ENCODE data around the gene PGLYRP1. TPM values are rescaled to one million over a fixed set of nuclear protein-coding genes. Genes with fewer than 3 reads are reported as not detected.
A peak's percentile ranks its signal among the peaks of the same experiment; 100 is the strongest.

The PGLYRP1 gene, protein sequence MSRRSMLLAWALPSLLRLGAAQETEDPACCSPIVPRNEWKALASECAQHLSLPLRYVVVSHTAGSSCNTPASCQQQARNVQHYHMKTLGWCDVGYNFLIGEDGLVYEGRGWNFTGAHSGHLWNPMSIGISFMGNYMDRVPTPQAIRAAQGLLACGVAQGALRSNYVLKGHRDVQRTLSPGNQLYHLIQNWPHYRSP
- polyA plus RNA-seq (2011; rRNA removed) (not detected in 2 replicates), polyA minus RNA-seq (2011; rRNA and poly(A)+ RNA removed) (not detected in 2 replicates)

DNA sequence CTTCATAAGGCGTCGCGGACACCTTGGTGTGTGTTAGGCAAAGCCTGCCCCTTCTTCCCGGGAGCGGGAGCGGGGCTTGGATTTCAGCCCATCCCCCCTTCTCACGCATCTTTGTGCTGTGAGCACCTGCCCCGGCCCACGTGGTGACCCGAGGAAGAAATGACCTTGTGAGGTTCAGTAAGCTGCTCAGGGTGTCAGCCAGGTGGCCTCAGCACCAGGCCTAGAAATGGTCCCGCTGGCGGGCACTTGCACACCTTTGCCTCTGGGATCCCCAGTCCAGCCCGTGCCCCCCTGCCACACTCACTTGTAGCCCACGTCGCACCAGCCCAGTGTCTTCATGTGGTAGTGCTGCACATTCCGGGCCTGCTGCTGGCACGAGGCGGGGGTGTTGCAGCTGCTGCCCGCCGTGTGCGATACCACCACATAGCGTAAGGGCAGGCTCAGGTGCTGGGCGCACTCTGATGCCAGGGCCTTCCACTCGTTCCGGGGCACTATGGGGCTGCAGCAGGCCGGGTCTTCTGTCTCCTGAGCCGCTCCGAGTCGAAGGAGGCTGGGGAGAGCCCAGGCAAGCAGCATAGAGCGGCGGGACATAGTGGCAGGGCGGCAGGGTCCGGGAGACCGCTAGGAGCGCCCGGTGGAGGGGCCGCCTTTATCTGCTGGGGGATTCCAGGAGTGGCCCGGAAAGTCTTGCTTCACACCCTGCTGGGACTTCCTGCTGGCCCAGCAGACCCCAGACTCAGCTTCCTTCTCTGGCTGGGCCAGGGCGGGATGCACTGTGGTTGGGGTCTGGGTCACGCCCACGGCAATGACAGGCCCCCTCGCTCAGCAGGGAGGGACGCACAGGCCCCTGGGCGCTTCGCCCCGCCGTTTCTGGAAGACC lies at the start of gene PGLYRP1:
Gene PGLYRP1 (minus strand): TSS at position 623 of the 880 bp plus-strand sequence. CDS start 32 bp downstream, at position 591.
- DNase-seq (ENCODE audit: low read depth), result no peak

DNA sequence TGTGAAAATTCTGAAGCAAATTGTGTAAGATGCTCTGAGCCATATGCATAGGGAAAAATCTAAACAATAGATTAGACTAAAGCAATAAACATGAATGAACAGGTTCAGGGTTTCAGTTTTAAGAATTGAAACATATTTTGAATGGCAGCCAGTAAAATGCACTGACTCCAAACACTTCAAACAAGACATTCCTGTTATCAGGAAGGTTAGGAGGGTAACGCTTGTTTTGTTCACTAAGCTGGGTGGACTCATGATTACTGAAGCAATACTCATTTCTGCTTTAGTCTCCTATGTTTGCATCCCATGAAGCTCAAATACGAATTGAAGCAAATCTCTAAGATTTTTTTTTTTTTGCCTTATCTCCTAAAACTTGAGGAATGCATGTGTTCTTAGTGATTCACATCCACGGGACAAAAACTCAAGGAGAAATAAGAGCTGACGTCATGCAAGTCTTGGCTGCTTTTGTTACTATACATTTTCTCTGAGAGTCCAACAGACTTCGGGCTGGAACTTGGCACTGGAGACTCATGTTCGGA lies 47.0 kb upstream of the PGLYRP1 start:
- DNase-seq (ENCODE audit: low read depth), result peak; percentile 32
- Histone ChIP-seq H3K36me3 (ENCODE audit: control insufficient read depth, insufficient read depth, low read length) (no peaks in the 10 kb centered on the region), H3K4me3 (ENCODE audit: low read depth, low read length) (no peak overlapping the region), H3K27me3 (ENCODE audit: control insufficient read depth, insufficient read depth, low read length) (peaks cover 10% of the 10 kb centered on the region)
- TF ChIP-seq, protein P1, sequence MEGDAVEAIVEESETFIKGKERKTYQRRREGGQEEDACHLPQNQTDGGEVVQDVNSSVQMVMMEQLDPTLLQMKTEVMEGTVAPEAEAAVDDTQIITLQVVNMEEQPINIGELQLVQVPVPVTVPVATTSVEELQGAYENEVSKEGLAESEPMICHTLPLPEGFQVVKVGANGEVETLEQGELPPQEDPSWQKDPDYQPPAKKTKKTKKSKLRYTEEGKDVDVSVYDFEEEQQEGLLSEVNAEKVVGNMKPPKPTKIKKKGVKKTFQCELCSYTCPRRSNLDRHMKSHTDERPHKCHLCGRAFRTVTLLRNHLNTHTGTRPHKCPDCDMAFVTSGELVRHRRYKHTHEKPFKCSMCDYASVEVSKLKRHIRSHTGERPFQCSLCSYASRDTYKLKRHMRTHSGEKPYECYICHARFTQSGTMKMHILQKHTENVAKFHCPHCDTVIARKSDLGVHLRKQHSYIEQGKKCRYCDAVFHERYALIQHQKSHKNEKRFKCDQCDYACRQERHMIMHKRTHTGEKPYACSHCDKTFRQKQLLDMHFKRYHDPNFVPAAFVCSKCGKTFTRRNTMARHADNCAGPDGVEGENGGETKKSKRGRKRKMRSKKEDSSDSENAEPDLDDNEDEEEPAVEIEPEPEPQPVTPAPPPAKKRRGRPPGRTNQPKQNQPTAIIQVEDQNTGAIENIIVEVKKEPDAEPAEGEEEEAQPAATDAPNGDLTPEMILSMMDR (IDR thresholded peaks at IDR 0.05; ENCODE audit: insufficient read depth, low read depth, low read length), result no peak
- CTCF ChIA-PET, result interaction anchor here (0.6 to 4.3 kb wide), 5 partner anchors 13 to 195 kb away, joined by 3 to 23 read pairs (median 3); no protein-coding TSS in a partner anchor
- POLR2A ChIA-PET, result interaction anchor here (0.5 kb wide), 1 partner anchor 1030 kb away, joined by 4 read pairs; no protein-coding TSS in a partner anchor

More for the DNA sequence above, at the start of gene PGLYRP1:
- TF ChIP-seq, protein P1 (IDR thresholded peaks at IDR 0.05; ENCODE audit: insufficient read depth, low read depth, low read length), result no peak
- peaks cover 4% of the 10 kb centered on the region for H3K27me3 ChIP-seq (ENCODE audit: control insufficient read depth, insufficient read depth, low read length)
- ChIA-PET POLR2A (no interaction called here), CTCF (interaction anchor here (1.2 to 7.7 kb wide), 3 partner anchors 55 to 242 kb away, joined by 4 to 212 read pairs (median 33); no protein-coding TSS in a partner anchor)
- no peak within 1 kb of the TSS for H3K4me3 ChIP-seq (ENCODE audit: low read depth, low read length)
- no peaks in the 10 kb centered on the region; the same call in 1 of the 2 replicates for H3K36me3 ChIP-seq (ENCODE audit: control insufficient read depth, insufficient read depth, low read length)

DNA sequence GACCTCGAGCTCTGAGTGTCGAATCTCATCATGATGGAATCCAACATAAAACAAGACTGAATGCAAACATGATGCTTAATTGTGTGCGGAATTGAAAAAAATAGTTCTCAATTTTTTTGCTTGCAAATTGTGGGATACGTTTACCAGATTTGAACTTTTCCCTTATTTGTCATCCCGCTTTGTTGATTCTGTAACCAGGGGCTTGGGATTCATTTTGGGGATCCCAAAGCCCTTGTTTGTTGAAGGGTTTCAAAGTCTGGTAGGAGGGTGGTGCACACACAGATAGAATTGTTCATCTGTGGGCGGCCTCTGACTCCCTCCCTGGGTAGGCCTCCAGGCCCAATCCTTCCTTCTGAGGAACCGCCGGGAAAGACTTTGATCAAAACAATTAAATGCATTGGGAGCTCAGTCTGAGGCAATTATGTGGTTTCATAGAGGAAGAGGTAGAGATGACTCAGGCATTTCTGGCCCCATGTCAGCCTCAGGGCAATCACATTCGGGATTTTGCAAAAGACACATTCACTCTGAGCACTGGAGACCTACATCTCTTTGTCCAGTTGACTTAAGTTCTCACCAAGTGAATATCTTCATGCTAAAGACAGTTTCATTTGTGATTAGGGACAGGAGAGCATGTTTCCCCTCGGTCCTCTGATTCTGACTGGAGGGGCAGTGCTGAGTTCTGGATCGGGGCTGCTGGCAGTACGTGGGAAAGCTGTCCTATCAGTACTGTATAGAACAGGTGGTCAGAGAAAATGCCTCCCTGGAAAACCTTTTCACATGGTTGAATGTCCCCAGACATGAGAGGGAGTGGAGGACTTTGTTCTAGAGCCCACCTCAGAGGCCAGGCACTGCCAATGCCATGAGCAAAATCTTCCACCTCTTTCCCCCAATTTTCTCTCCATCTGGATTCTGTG lies 45.7 kb upstream of the PGLYRP1 start:
- TF ChIP-seq, protein P1 (IDR thresholded peaks at IDR 0.05; ENCODE audit: insufficient read depth, low read depth, low read length), result no peak
- DNase-seq (ENCODE audit: low read depth), result peak; percentile 83
- H3K36me3 ChIP-seq (ENCODE audit: control insufficient read depth, insufficient read depth, low read length), result no peaks in the 10 kb centered on the region
- H3K4me3 ChIP-seq (ENCODE audit: low read depth, low read length), result no peak overlapping the region
- CTCF ChIA-PET, result interaction anchor here (0.6 to 4.3 kb wide), 6 partner anchors 9 to 50 kb away, joined by 3 to 23 read pairs (median 3); no protein-coding TSS in a partner anchor
- POLR2A ChIA-PET, result interaction anchor here (0.6 kb wide), 1 partner anchor 299 kb away, joined by 3 read pairs; no protein-coding TSS in a partner anchor
- peaks cover 6% of the 10 kb centered on the region for H3K27me3 ChIP-seq (ENCODE audit: control insufficient read depth, insufficient read depth, low read length)

DNA sequence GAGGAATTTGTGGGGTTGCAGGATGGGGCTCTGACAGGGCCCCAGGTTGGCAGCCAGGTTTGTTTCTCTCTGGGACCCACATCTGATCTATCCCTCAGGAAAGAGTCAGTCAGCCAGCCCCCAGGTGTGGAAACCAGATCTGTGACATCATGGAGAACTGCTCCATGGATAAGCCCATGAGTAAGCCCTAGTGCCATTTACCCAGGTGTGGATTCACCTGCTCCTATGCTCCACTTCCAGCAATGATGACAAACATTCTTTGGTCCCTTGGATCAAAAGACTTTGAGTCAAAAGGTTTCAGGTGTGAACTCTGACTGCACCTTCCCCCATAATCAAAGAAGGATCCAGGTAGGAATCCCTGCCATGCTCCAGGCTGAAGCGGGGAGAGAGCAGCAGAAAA lies 44.8 kb upstream of the PGLYRP1 start:
- CTCF ChIA-PET, result interaction anchor here (0.6 to 4.3 kb wide), 5 partner anchors 10 to 49 kb away, joined by 3 to 23 read pairs (median 3); no protein-coding TSS in a partner anchor
- TF ChIP-seq, protein P1 (IDR thresholded peaks at IDR 0.05; ENCODE audit: insufficient read depth, low read depth, low read length), result no peak
- POLR2A ChIA-PET, result interaction anchor here (0.6 kb wide), 1 partner anchor 300 kb away, joined by 3 read pairs; no protein-coding TSS in a partner anchor
- no peak overlapping the region for H3K4me3 ChIP-seq (ENCODE audit: low read depth, low read length)
- H3K27me3 ChIP-seq (ENCODE audit: control insufficient read depth, insufficient read depth, low read length), result peaks cover 10% of the 10 kb centered on the region
- H3K36me3 ChIP-seq (ENCODE audit: control insufficient read depth, insufficient read depth, low read length), result no peaks in the 10 kb centered on the region
- no peak for DNase-seq (ENCODE audit: low read depth)
